Mesendoderm (in vitro differentiated cells): Measurements from ENCODE around the gene UBE2E2.
"Not testable (repeated sequence)": the region's sequence is repeated elsewhere in the genome, so short reads cannot be mapped to it uniquely, and the experiment has no call there.

Experiments used
- DNase-seq: peaks from one replicate; pipeline ENCODE4 v3.0.0; 2013
- H2AK5ac ChIP-seq: 2 replicates; pipeline ENCODE4 v1.6.1; 2013; ENCODE audit warnings: low read length, inconsistent platforms
- H2BK120ac ChIP-seq: 2 replicates; pipeline ENCODE4 v1.6.1; 2013; ENCODE audit warnings: low read depth, mild to moderate bottlenecking, low read length, moderate library complexity, mixed read lengths
- H2BK15ac ChIP-seq: replicated peaks from 2 replicates; pipeline ENCODE4 v1.6.1; 2013; ENCODE audit warnings: low read depth, mild to moderate bottlenecking, moderate library complexity
- H2BK5ac ChIP-seq: 2 replicates; pipeline ENCODE4 v1.6.1; 2013; ENCODE audit warnings: low read length, inconsistent platforms
- H3K18ac ChIP-seq: 2 replicates; pipeline ENCODE4 v1.6.1; 2013; ENCODE audit warnings: mild to moderate bottlenecking, low read length, mixed read lengths
- H3K23ac ChIP-seq: one replicate; pipeline ENCODE4 v1.6.1; 2013; ENCODE audit warnings: low read length
- H3K27ac ChIP-seq: 2 replicates; pipeline ENCODE4 v1.5.1; 2013; ENCODE audit warnings: low read depth, mild to moderate bottlenecking, inconsistent platforms, low read length, moderate library complexity
- H3K27me3 ChIP-seq: 2 replicates; pipeline ENCODE4 v1.6.1; 2013; ENCODE audit warnings: low read length, control low read depth, mild to moderate bottlenecking, inconsistent platforms; ENCODE audit not compliant: insufficient read depth, poor library complexity
- H3K36me3 ChIP-seq: 2 replicates; pipeline ENCODE4 v1.6.1; 2013; ENCODE audit warnings: low read length, inconsistent platforms; ENCODE audit not compliant: control insufficient read depth, insufficient read depth
- H3K4ac ChIP-seq: one replicate; pipeline ENCODE4 v1.6.1; 2013; ENCODE audit warnings: low read depth, mild to moderate bottlenecking, low read length, moderate library complexity
- H3K4me1 ChIP-seq: 2 replicates; pipeline ENCODE4 v1.6.1; 2013; ENCODE audit warnings: low read depth, low read length, inconsistent platforms; ENCODE audit not compliant: control insufficient read depth
- H3K4me2 ChIP-seq: 2 replicates; pipeline ENCODE4 v1.6.1; 2013; ENCODE audit warnings: low read length
- H3K4me3 ChIP-seq: 2 replicates; pipeline ENCODE4 v1.5.1; 2013; ENCODE audit warnings: mild to moderate bottlenecking, low read length
- H3K56ac ChIP-seq: one replicate; pipeline ENCODE4 v1.6.1; 2013; ENCODE audit warnings: low read length
- H3K79me1 ChIP-seq: 2 replicates; pipeline ENCODE4 v1.6.1; 2013; ENCODE audit warnings: low read length, inconsistent platforms
- H3K79me2 ChIP-seq: 2 replicates; pipeline ENCODE4 v1.6.1; 2013; ENCODE audit warnings: mild to moderate bottlenecking, low read length; ENCODE audit not compliant: control insufficient read depth, insufficient read depth
- H3K9ac ChIP-seq: 2 replicates; pipeline ENCODE4 v1.6.1; 2013; ENCODE audit warnings: low read length, inconsistent platforms
- H4K5ac ChIP-seq: one replicate; pipeline ENCODE4 v1.6.1; 2013; ENCODE audit warnings: low read length
- H4K8ac ChIP-seq: one replicate; pipeline ENCODE4 v1.6.1; 2013; ENCODE audit warnings: low read depth, mild to moderate bottlenecking, control low read depth, low read length, moderate library complexity
- WGBS: extraction: QIAGEN DNeasy Blood & Tissue Kit; methylation state at CpG from one replicate; pipeline ENCODE4 v1.1.7; 2013; ENCODE audit warnings: low lambda C conversion rate, missing lambda C conversion rate; ENCODE audit not compliant: insufficient coverage; ENCODE audit errors: extremely low coverage; 5-methylcytosine and 5-hydroxymethylcytosine counted together

UBE2E2 gene

DNA sequence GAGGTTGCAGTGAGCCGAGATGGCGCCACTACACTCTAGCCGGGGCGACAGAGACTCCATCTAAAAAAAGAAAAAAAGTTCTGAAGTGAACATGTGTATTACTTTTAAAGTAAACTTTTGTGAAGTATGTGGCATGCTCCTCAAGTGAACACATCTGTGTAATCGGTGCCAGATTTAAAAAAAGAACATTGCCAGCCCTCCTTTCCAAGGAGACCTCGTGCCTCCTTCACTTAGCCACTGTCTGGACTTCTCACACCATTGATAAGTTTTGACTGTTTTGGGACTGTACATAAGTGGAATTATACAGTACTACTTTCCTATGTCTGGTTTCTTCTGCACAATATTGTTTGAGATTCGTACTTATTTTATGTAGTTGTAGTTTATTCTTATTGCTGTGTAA lies 140.4 kb downstream of the UBE2E2 start:
- H4K8ac ChIP-seq = no peak overlapping the region
- H2BK15ac ChIP-seq = no peak overlapping the region
- H3K79me2 ChIP-seq = no peaks in the 10 kb centered on the region
- no peak overlapping the region for H3K18ac ChIP-seq
- H3K56ac ChIP-seq = no peak overlapping the region
- H4K5ac ChIP-seq = no peak overlapping the region
- H3K27ac ChIP-seq = no peak overlapping the region
- no peaks in the 10 kb centered on the region for H3K27me3 ChIP-seq
- no peak overlapping the region for H3K4me2 ChIP-seq
- H2BK5ac ChIP-seq = no peak overlapping the region
- H3K9ac ChIP-seq = no peak overlapping the region
- H3K79me1 ChIP-seq = no peaks in the 10 kb centered on the region
- no peaks in the 10 kb centered on the region for H3K4me1 ChIP-seq
- no peak overlapping the region for H3K4ac ChIP-seq
- no peak for DNase-seq
- H3K36me3 ChIP-seq = no peaks in the 10 kb centered on the region
- no peak overlapping the region for H2AK5ac ChIP-seq
- WGBS = no CpG with 5 or more reads among the region's 7 CpGs
- H3K23ac ChIP-seq = no peak overlapping the region
- no peak overlapping the region for H3K4me3 ChIP-seq
- H2BK120ac ChIP-seq = no peak overlapping the region

DNA sequence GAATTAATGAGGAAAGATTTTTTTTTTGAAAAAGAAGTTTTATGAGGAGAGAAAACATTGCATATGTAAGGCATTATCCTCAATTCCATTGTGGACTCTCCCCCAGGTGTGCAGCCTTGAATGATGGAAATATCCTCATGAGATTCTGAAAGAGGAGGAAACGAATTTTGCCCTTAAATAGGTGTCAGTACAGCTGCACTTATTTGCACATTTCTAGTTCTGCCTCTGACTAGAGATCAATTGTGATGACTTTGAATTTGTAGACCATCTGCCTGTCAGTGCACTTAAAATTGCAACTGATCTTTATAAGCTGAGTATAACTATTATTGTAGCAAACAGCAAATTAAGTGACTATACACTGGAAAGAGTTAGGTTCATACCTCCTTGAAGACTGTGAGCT lies 141.8 kb downstream of the UBE2E2 start:
- Histone ChIP-seq H2BK15ac (no peak overlapping the region), H2AK5ac (no peak overlapping the region), H4K5ac (no peak overlapping the region), H3K4me3 (no peak overlapping the region), H3K56ac (no peak overlapping the region), H3K23ac (no peak overlapping the region), H3K18ac (no peak overlapping the region), H3K79me2 (no peaks in the 10 kb centered on the region), H3K27ac (no peak overlapping the region), H3K36me3 (no peaks in the 10 kb centered on the region), H3K27me3 (no peaks in the 10 kb centered on the region), H2BK120ac (no peak overlapping the region), H3K79me1 (no peaks in the 10 kb centered on the region), H3K4ac (no peak overlapping the region), H3K9ac (no peak overlapping the region), H3K4me1 (no peaks in the 10 kb centered on the region), H2BK5ac (no peak overlapping the region), H3K4me2 (no peak overlapping the region), H4K8ac (no peak overlapping the region)
- WGBS = no CpG with 5 or more reads among the region's 1 CpG
- no peak for DNase-seq

DNA sequence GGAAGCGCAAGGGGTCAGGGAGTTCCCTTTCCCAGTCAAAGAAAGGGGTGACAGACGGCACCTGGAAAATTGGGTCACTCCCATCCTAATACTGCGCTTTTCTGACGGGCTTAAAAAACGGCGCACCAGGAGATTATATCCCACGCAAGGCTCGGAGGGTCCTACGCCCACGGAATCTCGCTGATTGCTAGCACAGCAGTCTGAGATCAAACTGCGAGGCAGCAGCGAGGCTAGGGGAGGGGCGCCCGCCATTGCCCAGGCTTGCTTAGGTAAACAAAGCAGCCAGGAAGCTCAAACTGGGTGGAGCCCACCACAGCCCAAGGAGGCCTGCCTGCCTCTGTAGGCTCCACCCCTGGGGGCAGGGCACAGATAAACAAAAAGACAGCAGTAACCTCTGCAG lies 146.3 kb downstream of the UBE2E2 start:
- not testable (repeated sequence) for H3K27ac ChIP-seq, H3K4me2 ChIP-seq, H3K4ac ChIP-seq, H3K4me3 ChIP-seq, H3K23ac ChIP-seq, H3K4me1 ChIP-seq, H3K56ac ChIP-seq, H3K79me2 ChIP-seq, H2BK15ac ChIP-seq, H2BK5ac ChIP-seq, DNase-seq, H2BK120ac ChIP-seq, H3K9ac ChIP-seq, H4K8ac ChIP-seq, H4K5ac ChIP-seq, H3K79me1 ChIP-seq, H2AK5ac ChIP-seq, H3K18ac ChIP-seq, H3K36me3 ChIP-seq, H3K27me3 ChIP-seq
- WGBS = no CpG with 5 or more reads among the region's 15 CpGs

DNA sequence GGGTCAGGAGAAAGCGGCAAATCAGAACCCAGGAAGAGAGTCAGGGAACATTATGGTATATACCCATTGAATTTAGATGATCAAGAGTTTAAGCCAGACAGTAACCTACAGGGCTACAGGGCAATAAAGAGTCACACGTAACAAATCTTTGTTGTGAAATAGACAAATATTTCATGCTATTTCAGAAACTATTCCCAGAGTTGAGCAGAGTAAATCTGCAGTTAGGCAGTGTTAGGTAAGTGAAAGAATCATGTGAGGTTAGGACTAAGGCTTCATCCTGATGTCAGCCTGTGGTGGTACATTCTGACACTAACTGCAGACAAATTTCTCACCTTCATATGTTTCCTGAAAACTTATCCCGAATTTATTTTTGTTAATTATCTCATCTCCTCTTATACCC lies 153.0 kb downstream of the UBE2E2 start:
- WGBS = no CpG with 5 or more reads among the region's 3 CpGs
- Histone ChIP-seq H3K36me3 (no peaks in the 10 kb centered on the region), H2BK5ac (no peak overlapping the region), H3K23ac (no peak overlapping the region), H3K56ac (no peak overlapping the region), H3K4me3 (no peak overlapping the region), H3K79me1 (peaks cover 1% of the 10 kb centered on the region), H2BK120ac (no peak overlapping the region), H3K27ac (no peak overlapping the region), H3K4ac (no peak overlapping the region), H3K18ac (no peak overlapping the region), H4K5ac (no peak overlapping the region), H2AK5ac (no peak overlapping the region), H3K4me2 (no peak overlapping the region), H4K8ac (no peak overlapping the region), H3K4me1 (no peaks in the 10 kb centered on the region), H3K27me3 (no peaks in the 10 kb centered on the region), H3K79me2 (no peaks in the 10 kb centered on the region), H2BK15ac (no peak overlapping the region), H3K9ac (no peak overlapping the region)
- no peak for DNase-seq

DNA sequence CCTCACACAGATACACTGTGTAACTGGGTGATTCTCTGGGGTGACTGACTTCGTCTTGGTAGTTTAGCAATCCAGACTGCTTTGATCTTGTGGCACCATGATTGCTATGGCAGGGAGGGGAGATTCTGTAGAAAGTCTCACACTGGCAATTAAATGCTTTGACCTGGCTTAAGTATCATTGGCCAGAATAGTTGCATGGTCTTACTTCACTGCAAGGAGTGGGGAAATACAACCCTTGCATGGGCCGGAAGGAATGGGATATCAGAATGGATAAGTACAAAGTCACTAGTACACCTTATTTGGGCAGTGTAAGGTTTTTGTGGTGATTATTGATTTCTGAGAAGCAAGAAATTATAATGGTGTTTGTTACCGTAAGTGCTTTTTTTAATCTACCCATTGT lies 153.8 kb downstream of the UBE2E2 start:
- Histone ChIP-seq H3K9ac (no peak overlapping the region), H3K4me1 (no peaks in the 10 kb centered on the region), H2BK5ac (no peak overlapping the region), H3K4me3 (no peak overlapping the region), H2AK5ac (no peak overlapping the region), H3K23ac (no peak overlapping the region), H2BK120ac (no peak overlapping the region), H3K36me3 (no peaks in the 10 kb centered on the region), H3K18ac (no peak overlapping the region), H3K27me3 (no peaks in the 10 kb centered on the region), H2BK15ac (no peak overlapping the region), H3K56ac (no peak overlapping the region), H3K79me1 (peaks cover 1% of the 10 kb centered on the region), H3K4ac (no peak overlapping the region), H3K79me2 (no peaks in the 10 kb centered on the region), H4K5ac (no peak overlapping the region), H4K8ac (no peak overlapping the region), H3K27ac (no peak overlapping the region), H3K4me2 (no peak overlapping the region)
- WGBS = no CpG with 5 or more reads among the region's 3 CpGs
- no peak for DNase-seq

DNA sequence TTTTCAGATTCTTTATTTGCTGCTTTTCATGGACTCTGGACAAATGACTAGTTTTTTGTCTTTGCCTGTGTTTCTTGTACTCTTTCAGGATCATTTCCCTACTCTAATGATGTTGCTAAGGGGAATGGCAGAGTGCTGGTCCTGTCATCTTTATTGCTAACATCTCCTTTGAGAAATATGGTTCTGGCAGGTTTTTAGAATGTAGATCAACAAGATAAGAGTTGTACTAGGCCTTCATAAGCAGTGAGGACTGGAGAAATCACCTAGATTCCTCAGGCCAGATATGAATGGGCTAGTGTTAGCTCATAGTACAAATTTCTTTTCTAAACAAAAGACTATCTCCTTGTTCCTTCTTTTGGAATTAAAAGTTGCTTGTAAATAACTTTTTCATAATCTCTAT lies 156.0 kb downstream of the UBE2E2 start:
- no peak overlapping the region for H4K5ac ChIP-seq
- no peak for DNase-seq
- no peak overlapping the region for H3K9ac ChIP-seq
- H2AK5ac ChIP-seq = no peak overlapping the region
- H3K18ac ChIP-seq = no peak overlapping the region
- peaks cover 1% of the 10 kb centered on the region for H3K79me1 ChIP-seq
- no peaks in the 10 kb centered on the region for H3K27me3 ChIP-seq
- no peaks in the 10 kb centered on the region for H3K79me2 ChIP-seq
- H2BK5ac ChIP-seq = no peak overlapping the region
- H3K4me1 ChIP-seq = no peaks in the 10 kb centered on the region
- H3K4me3 ChIP-seq = no peak overlapping the region
- H3K23ac ChIP-seq = no peak overlapping the region
- H3K27ac ChIP-seq = no peak overlapping the region
- no peak overlapping the region for H3K4ac ChIP-seq
- no peak overlapping the region for H2BK15ac ChIP-seq
- no peak overlapping the region for H4K8ac ChIP-seq
- H3K36me3 ChIP-seq = no peaks in the 10 kb centered on the region
- no peak overlapping the region for H3K56ac ChIP-seq
- no peak overlapping the region for H3K4me2 ChIP-seq
- no peak overlapping the region for H2BK120ac ChIP-seq
